ENCODE results near the gene SCEL.

Gene SCEL

GRCh38 chr13:77535448-77535847 is at the start of gene SCEL:
TSS of gene SCEL (plus strand) at chr13:77535706. CDS start at chr13:77555876, 20,170 bp downstream.
- DNase-seq (ENCODE audit: low spot score): no peak
- TF ChIP-seq CTCF (IDR thresholded peaks at IDR 0.05; ENCODE audit: extremely low read depth, missing control alignments): no peak

DNA sequence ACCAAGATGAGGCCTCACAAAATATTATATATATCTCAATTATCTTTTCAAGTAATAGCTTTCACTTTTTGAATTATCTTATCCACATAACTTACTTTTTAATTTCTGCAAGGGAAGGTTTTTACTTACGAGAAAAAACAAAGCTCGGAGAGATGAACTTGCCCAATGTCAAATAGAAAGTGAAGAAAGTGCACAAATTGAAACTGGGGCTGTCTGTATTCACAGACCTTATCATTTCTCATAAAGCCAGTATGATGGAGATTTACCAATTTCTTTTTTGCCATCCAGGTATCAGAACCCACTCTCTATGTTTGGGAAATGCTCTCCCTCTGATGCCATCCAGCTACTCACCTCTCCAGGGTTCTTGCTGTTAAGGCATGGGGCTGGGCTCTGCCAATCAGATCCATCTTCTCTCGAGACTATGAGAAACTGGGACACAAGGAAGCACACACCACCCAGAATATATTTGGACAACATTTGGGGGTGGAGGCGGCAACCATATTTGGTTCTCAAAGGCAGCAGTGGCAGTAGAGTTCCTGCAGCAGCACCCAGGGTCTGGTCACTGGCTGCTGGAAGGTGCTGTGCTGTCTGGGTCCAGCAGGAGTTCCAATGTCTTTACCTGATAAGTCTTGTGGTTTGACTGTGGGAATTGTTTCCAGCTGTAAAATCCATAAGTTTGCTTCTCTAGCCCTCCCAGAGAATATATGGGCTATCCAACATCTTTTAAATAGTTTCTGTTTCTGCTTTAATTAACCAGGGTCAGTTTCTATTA is 45.8 kb upstream of the SCEL start:
- no peak for TF ChIP-seq CTCF (IDR thresholded peaks at IDR 0.05; ENCODE audit: extremely low read depth, missing control alignments)
- no peak for DNase-seq (ENCODE audit: low spot score)

DNA sequence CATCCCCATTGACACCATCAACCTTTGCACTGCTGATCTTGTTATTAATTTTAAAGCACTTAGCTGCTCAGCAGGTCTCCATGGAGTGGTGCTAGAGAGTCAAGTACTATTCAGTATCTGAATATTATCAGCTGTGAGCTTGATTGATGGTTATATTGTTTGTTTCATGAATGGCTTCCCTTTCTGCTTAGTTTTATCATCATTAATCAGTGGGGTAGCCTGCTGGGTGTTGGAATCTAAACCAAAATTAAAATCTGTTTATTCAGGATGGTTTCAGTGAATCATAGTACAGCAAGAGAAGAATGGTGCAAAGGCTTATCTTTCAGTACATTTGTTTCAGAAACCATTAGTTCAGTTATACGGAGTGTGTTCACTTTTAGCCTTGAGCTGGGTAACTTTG is 42.5 kb upstream of the SCEL start:
- peak; percentile 60 for TF ChIP-seq CTCF (IDR thresholded peaks at IDR 0.05; ENCODE audit: extremely low read depth, missing control alignments)
- peak; percentile 32 for DNase-seq (ENCODE audit: low spot score)

GRCh38 chr13:77494226-77494625 is 41.3 kb upstream of the SCEL start:
- no peak for TF ChIP-seq CTCF (IDR thresholded peaks at IDR 0.05; ENCODE audit: extremely low read depth, missing control alignments)

GRCh38 chr13:77497350-77497749 is 38.2 kb upstream of the SCEL start:
- no peak for DNase-seq (ENCODE audit: low spot score)
- no peak for TF ChIP-seq CTCF (IDR thresholded peaks at IDR 0.05; ENCODE audit: extremely low read depth, missing control alignments)

More at GRCh38 chr13:77494226-77494625, 41.3 kb upstream of the SCEL start:
- no peak for DNase-seq (ENCODE audit: low spot score)

DNA sequence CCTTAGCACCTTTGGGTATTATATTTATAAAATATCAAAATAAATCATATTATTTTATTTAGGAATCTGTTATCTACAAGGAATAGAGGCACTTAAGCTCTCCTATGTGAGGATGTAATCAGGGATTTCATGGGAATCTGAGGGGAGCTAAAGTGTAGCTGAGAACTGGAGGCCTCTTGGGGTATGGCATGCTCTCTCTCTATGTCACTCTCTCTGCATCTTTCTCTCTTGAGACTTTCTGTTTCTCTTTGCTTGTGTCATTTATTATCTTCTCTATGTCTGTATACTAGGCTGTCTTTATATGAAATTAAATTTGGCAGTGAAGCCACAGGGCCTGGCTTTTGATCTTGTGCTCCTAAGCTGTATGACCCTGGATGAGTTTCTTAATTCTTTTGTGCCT is 37.7 kb upstream of the SCEL start:
- TF ChIP-seq CTCF (IDR thresholded peaks at IDR 0.05; ENCODE audit: extremely low read depth, missing control alignments): no peak
- DNase-seq (ENCODE audit: low spot score): no peak

DNA sequence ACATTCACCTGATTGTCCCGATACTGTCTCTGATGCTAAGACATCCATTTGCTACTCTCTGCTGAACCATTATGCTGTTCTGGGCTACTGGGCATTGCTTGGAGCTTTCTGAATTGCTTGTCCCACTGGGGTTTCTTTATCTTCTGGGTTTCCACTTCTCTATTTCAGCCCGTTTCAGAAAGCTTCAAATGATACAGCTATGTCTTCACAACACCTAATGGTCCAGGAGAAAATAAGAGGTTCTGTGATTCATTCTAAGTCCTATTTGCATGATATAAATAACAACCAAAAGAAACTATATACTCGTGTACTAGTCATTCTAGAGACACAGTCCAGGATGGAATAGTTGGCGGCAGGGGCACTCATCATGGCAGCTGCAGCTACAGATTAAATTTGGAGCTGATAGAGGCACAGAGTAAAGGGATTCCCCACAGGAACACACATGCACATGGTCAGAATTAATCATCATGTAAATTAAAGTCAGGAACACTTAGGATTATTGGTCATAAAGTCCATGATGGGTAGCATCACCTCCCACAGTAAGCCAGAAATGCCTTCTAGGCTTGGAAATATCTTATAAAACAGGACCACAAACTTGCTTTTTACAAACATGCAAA is 33.3 kb upstream of the SCEL start:
- TF ChIP-seq CTCF (IDR thresholded peaks at IDR 0.05; ENCODE audit: extremely low read depth, missing control alignments): no peak
- DNase-seq (ENCODE audit: low spot score): no peak

All from GM20000 (cell line).